Right renal pelvis (tissue), 4 donors: ENCODE results near the gene TNFRSF1A. TPM values are rescaled to one million over a fixed set of nuclear protein-coding genes. Genes with fewer than 3 reads are reported as not detected.

ENCODE experiments used
- DNase-seq, 4 donors: peaks; one replicate each; pipeline ENCODE4 v3.0.0-alpha.2; 2013; ENCODE audit warnings: low read depth in 4 of 4, low spot score in 3 of 4, missing footprints in 1 of 4
- polyA plus RNA-seq, 4 donors: library from polyadenylated mRNA; unstranded; fragments of 120-200 nt; gene quantifications; one replicate each; pipeline ENCODE4 v1.2.1, GENCODE V29; 2013; ENCODE audit not compliant: insufficient read length in 4 of 4

The TNFRSF1A gene
- polyA plus RNA-seq, 4 donors: 103 to 118 (median 108) TPM

DNA sequence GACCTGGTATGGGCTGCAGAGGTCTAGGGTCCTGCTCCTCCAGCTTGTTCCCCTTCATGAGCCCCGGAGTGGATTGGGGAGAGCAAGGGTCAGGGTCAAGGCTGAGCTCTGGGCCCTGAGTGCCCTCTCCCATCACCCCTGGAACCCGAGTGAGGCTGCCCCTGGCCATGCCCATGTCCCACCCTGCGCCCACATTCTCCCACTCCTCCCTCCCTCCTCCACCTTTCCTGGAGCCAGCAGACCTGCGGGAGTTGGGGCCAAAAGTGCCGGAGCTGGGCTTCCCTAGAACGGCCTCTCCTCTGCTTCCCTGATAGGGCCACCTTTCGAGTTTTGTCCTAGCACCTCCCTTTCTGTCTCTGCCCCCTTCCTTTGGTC is 32.9 kb upstream of the TNFRSF1A start:
- no peak for DNase-seq

DNA sequence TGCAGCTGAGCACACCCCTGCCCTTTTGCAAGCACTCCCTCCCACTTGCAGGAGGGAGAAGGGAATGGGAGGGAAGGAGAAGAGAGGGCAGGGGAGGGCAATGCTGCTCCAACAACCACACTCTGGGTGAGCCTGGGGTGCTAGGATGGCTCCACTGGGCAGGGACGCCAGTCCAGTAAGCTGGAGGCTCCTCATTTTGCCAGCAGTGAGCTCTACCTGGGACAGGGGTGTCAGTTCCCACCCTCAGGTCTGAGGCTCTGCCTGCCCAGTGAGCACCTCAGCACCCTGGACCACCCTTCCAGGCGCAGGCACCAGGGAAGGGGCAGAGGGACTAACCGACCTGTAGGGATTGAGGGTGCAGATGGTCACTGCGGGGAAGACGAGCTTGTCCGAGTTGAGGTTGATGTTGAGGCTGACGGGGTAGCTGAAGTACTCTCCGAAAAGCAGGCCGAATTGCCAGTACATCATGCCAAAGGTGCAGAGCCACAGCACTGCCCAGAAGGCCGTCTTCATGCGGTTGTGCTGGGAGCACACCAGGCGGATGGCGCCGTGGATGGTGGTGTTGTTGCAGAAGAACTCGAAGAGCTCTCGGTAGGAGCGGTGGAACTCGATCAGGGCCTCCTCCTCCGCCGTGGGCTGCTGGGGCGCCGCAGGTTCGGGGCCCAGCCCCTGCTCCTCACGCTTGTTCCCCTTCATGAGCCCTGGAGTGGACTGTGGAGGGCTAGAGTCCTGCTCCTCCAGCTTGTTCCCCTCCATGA is 32.3 kb upstream of the TNFRSF1A start:
- no peak for DNase-seq

DNA sequence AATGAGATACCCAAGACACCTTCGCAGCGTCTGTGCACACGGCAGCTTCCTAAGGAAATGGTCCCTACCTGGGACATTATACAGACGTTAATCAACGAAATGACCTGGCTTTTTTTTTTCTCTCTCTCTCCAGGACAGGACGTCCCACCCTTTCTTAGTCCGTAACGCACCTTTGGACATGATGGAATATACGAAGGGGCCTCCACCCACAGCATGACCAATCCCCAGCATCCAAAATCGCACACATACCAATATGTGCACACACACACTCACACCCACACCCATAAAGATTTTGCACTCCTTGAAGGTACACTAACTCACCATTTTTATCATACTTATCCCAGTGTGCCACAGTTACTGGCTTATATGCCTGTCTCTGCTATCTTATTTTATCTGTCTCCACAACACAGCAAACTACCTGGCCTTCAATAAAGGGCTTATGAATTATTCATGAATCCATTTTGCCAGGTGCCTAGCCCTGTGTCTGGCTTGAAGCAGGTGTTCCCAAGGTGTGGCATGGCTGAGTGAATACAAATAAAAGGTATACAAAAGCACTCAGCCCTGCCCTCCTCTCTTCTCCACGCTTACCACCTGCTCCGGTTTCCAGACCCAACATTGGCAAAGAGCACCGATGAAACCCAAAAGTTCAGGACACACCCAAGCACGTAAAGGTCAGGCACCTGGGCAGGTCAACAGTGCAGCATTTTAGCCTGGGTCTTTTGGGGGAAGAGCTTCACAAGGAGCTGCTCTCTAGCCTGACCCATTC is 31.3 kb upstream of the TNFRSF1A start:
- DNase-seq: no peak

DNA sequence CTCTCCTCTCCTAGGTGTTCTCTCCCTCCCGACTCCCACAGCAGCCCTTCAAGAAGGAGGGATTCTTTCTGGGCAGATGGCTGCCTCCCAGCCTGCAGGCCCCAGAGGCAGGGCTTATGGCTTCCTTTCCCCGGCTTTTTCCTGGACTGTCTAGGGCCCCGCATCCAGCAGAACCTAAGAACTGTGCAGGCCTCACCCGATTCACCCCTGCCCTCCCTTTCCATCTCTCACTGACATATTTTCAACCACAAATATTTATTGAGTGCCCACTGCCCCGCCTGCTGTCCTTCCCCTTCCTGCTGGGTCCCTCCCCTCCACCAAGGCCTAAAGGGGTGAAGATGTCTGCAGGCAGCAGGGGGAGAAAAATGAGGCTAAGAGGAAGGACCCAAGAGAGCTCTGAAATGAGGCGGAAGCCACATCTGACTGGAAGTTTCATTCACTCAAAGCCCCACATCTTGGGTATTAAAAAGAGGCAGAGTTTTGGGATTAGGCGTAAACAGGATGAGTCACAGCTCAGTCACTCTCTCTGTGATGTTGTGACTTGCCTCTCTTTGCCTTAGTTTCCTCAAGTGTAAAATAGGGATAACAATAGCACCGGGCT is 30.6 kb upstream of the TNFRSF1A start:
- no peak for DNase-seq

DNA sequence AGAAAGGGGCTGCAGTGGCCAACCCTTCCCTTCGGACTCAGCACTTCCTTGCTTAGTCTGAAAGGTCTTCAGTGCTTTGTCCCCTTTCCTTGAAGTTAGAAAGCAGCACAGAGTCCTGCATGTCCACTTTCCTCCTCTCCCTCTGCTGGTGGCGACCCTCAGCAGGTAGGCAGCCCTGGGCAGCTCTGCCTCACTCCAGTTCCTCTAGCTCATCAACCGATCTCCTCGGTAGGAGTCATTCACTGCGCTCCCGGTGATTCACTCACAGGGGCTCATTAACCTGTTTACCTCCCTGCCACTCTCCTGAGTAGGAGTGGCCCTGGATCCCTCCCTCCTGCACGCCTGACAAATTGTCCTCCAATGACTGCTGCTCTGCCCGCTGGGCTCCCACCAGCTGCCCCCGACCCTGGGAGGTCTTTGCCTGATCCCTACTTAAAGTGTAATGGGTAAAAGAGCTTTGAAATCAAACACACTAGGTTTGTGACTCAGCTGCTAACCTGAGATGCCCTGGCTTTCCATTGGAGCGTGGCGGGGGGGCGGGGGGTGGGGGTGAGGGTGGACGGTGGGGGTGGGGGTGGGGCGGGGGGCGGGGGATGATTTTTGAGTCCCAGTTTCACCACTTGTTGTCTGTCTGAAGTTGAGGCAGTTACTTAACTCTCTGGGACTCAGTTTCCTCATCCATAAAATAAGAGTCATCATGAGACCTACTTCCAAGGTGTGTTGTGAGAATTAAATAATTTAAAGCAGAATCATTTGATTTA is 29.3 kb upstream of the TNFRSF1A start:
- DNase-seq: peak in 1 of 4 donors; percentile 61

DNA sequence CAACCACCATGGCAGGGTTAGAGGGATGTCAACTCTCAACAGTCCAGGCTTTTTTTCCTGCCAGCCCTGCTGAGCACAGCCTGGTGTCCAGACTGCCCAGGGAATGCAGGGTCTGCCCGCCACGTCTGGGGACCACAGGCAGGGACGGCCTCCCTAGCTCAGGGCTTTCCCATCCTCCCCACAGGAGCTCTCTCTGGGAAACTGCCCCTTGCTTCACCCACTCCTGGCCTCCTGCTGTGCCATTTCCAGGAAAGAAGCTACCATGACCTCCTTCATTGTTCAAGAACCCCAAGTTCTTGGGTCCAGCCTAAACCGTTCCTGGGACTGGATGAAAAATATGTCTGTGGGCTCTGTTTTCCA is 28.7 kb upstream of the TNFRSF1A start:
- DNase-seq: no peak

DNA sequence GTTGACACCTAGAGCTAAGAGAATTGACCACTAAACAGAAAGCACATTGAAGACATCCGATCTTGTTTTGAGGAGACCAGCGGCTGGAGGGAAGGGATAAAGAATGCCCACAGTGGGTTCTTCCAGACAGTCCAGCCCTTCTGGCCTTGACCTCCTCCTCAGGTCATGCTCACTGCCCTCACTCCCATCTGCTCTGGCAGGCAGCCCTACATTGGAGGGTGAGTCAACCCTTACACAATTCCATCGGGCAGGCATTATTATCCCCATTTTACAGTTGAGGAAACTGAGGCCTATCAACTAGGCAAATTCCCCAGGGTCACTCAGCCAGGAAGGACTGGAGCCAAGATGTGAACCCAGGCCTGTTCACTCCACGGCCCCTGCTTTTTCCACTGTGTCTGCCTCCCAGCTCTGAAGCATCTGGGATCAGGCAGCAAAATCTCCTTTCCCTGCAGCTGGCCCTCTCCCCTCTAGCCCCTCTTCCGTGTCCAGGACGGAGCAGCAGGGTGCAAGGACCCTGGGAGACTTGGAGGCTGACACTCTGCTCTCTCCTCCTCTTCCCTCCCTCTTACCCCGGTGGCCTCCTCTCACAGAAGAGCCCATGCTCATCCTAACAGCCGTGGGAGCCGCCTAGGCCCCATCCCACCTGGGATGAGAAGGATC is 28.2 kb upstream of the TNFRSF1A start:
- DNase-seq: no peak

DNA sequence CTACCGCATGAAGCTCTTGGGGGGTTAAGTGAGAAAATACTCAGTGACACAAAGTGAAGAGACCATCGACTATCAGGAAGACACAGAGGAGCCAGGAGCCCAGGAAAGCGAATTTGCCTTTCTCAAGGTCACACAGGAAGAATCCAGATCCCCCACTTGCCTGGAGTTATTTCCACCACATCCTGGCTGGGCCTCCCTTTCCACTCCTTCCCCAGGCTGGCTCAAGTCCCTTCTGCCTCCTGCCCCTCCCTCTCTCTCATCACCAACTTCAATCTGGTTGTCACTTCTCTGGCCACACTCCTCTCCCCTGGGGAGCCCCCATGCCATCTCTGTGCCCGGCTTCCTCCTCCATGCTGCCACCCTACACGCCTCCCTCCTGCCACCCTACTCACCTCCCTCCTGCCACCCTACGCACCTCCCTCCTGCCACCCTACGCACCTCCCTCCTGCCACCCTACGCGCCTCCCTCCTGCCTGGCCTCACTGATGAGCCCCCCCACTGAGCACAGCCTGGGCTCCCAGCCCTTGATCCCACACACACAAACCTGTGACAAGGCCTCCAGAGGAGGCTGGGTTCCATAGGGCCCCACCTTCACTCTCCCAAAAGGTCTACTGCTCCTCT is 27.1 kb upstream of the TNFRSF1A start:
- DNase-seq: no peak

DNA sequence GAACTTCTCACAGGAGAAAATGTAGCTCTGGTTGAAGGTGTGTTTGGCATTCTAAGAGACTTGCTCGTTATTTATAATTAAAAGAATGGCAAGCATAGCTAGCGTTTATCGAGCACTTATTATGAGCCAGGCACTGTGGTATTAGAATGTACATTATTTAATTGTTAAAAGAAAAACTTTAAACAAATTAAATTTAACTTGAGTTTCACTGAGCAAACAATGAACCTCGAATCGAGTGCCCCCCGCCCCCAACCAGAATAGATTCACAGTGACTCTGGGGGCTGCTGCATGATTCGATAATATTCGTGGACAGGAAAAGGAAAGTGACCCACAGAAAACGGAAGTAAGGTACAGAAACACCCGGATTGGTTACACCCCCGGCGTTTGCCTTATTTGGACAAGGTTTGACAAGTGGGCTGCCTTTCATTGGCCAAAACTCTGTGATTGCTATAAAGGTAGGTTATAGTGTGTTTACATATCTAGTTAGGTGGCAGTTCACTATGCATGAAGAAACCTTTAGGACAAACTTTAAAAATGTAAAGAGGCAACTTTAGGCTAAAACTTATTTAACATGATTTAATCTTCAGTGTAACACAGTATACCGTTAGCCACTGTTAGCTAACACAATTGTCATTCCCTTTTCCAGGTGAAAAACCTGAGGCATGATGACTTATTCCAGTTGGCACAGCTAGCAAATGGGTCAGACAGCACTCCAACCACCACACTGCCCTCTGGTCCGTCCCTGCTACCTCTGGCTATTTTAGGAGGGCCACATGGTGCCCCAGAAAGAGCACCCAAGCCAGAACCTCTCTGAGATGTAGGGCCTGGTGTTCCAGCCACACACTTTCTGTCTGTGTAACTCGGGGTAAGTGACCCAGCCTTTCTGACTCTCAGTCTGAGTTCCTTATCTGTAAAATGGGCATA is 26.4 kb upstream of the TNFRSF1A start:
- no peak for DNase-seq

DNA sequence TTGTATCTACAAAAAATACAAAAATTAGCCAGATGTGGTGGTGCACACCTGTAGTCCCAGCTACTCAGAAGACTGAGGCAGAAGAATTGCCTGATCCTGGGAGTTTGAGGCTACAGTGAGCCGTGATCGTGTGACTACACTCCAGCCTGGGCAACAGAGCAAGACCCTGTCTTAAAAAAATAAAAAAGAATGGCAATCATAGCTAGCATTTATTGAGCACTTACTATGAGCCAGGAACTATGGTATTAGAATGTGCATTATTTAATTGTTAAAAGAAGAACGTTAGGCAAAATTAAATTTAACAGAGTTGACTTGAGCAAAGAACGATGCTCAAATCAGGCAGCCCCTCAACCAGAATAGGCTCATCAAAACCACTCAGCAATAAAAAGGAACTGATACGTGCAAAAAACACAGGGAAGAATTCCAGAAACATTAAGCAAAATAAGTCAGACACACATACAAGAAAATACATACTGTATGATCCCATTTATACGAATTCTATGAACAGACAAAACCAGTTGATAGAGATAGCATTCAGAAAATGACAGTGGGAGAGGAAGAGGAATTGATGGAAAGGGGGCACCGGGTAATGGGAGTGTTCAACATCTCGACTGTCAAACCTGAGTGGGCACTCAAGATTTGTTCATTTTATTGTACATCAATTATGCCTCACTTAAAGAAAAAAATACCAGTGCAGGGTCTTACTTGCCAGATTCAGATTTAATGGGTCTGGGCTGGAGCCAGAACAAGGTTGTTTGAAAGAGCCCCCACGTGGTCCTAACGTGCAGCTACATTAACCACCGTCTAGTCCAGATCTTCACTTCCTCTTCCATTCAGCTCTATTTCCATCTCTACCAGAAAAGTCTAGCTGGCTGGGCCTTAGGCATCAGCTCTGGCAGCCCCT is 25.4 kb upstream of the TNFRSF1A start:
- no peak for DNase-seq

DNA sequence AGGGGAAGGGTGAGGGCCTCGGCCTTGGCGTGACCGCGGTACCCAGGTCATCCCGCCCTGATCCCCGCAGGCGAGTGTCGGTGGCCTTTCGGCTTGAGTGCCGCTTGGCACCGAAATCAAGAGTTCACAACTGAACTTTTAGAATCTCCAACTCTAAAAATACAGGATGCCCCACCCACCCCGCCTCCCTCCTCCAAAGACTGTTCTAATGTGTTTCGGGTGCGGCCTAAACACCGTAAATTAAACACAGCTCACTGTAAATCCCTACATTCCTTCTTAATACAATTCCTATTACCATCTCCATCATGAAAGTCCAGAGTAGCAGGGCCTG is 22.1 kb upstream of the TNFRSF1A start:
- DNase-seq: no peak

DNA sequence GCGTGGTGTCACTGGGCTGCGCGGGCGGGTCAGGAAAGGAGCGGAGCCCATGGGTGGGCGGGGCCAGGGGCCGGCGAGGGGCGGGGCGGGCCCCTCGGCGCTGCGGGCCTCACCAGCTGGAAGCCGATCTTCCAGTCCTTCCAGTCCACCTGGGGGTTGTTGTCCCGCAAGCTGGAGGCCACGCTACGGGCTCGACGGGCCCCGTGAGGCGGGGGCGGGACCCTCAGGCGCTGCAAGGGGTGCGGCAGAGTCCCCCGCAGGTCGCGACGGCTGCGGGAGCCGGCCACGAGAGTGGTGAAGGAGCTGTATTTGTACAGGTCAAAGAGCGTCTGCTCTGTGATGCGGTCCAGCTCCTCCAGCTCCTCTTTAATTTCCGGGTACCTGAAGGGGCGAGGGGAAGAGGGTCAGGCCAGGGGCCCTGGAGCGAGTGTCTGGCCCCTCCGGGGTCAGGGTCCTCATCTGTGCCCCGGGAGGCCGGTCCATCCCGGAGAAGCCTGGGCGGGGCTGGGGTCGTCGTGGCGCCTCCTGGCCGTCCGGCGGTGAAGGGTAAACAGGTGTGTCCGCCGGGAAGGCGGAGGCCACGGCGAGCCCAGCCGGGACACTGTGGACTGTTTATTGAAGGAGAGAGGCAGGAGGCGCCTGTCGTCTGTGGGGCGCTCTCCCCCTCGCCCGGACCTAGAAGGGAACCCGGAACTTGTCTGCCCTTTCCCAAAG is 21.6 kb upstream of the TNFRSF1A start:
- no peak for DNase-seq

DNA sequence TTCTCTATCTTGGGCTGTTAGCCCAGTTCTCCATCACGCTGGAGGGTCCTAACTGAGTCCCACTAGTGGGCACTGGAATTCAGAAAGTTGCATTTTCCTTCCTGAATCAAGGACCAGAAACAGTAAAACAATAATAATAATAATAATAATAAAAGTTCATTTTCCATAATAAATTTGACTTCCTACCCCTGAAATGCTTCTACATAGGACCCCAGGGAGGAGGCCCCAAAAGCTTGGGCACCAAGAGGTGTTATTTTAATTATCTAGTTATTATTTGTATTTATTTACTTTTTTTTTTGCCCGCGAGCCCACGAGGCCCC is 21.1 kb upstream of the TNFRSF1A start:
- DNase-seq: no peak

DNA sequence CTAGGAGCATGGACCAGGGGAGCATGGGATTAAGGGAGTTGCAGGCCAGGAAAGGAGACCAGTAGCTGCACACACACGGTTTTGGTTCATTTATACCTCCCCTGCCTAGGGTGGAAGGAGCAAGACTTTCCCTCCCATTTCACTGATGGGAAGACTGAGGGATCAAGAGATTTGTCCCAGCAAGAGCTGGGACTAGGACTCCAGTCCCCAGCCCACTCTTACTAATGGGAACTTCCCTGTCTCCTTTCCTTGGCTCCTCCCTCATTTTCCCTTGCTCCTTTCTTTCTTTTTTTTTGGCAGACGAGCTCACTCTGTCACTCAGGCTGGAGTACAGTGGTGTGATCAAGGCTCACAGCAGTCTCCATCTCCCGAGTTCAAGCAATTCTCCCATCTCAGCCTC is 20.5 kb upstream of the TNFRSF1A start:
- no peak for DNase-seq

DNA sequence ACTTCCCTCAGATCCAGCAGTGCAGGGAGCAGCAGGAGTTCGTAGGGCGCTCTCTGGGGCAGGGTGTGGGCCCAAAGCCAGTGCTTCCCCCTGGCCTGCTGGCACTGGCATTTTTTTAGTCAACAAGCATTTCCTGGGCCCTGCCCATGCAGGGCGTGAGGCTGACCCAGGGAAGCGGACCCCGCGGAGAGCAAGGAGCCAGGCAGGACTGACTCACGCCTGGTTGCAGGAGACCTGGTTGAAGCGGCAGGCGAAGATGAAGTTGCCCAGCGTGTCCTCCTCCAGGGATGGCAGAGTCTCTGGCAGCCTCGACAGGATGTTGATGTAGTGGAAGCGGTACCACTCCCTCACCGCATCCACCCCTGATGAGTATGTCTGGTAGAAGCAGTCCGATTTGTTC is 20.0 kb upstream of the TNFRSF1A start:
- DNase-seq: no peak

DNA sequence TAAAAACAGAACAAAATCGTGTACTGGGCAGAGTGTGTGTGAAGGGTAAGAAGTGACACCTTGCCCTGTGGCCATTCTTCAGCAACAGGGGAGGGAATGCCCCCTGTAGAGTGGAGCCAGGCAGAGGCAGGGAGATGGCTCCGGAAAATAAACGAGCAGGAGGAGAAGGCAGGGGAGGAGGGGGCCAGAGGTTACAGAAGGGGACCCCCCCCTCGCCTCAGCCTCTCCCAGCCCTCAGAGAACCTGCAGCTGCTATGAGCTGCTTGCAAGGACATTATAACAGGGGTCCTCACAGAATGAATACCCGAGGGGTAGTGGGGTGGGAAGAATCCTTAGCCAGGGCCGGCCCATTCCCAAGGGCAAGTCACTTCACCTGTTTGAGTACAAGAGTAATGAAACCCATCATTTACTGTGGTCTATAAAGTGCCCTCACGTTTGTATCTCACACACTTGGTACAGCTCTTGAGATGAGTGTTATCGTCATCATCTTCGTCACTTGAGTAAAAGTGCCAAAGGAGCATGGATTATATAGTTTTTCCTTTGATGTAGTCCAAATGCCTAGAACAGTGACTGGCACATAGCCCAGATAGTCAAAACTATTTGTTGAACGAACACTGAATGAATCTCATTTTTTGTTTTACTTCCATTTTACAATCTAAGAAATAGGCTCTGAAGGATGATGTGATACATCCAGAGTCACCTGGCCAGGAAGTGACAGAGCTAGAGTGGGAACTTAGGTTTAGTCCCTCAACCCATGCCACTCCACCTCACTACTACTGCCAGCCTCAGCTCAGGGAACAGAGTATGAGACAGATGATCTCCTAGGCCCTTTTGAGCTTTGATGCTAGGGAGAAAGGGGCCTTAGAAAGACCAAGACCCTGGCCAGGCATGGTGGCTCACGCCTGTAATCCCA is 19.0 kb upstream of the TNFRSF1A start:
- no peak for DNase-seq

DNA sequence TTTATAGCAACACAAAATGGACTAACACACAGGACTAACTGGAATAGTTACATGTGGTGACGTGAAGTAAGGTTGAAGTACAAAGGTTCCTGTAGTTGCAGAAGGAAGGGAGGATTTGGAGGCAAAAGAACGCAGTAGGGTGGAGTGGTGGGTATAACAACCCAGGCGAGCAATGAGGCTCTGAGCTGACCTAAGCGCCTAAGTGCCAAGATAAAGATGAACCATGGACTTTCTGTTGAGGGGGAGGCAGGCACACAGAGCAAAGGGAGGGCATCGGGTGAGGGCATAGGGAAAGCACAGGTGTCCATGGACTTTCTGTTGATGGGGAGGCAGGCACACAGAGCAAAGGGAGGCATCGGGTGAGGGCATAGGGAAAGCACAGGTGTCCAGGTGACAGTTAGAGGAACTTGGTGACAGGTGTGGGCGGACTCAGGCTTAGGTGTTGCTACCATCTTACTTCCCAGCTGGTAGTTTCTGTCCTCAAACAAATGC is 18.2 kb upstream of the TNFRSF1A start:
- no peak for DNase-seq
